Ammon's horn (tissue), 1 donor: Measurements from ENCODE around the gene MYO9B.

Experiments
- DNase-seq: peaks from one replicate; pipeline ENCODE4 v3.0.0-alpha.2; 2016; ENCODE audit warnings: low spot score

Gene MYO9B

DNA sequence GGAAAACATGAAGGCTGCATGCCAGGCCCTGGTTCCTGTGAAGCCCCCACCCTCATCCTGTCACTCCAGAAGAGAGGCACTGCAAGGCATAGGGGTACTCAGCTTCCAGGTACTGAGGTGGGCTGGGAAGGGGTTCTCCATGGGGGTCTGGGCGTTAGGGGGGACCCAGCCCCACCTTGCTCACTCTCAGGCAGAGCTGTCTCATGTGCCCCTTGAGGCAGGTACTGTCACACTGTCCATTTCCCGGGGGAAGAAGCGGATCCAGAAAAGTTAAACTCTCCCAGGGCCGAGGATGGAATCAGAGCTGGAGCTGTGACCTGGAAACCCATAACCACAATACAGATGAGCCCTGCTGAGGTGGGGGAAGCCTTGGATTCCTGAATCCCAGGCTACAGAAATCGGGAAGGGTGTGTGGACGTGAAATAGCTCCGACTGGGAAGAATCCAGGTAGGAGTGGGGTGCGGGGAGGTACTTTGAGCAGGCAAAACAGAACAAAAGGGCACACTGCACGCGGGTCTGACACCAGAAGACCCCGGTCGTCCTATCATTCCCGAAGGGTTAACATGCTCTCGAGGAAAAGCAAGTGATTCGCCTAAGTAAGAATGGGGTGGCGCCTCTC lies 139.0 kb downstream of the MYO9B start:
- no peak for DNase-seq

DNA sequence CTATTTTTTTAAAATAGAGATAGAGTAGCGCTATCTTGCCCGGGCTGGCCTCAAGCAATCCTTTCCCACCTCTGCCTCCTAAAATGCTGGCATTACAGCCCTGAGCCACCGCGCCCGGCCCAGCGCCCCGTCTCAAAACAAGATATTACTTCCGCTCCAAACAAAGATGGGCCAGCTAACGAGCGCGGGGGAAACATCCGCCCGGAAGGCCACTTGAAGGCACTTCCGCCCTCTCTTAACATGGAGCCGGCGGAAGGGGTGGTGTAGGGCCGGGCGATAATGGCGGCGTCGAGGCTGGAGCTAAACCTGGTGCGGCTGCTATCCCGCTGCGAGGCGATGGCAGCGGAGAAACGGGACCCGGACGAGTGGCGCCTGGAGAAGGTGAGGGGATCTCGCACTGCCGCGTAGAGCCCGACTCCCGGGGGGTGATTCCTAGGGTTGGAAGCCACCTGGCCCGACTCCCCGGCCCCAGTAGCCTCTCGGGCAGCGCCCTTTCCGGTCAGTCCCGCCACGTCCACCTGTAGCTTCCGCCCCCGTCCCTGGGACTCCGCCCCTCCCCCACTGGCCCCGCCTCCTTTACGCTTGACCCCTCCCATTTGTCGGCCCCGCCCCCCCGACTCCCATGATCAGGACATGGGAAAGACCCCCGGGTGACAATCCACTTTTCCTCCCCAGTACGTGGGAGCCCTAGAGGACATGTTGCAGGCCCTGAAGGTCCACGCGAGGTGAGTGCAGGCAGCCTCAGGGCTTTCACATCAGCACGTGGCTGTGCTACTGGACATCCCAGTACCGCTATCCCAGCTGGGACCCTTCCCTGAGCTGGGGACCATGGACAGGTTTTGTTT lies 139.8 kb downstream of the MYO9B start, which contains the start of gene USE1:
TSS of gene USE1 (plus strand) at position 231 of the 845 bp plus-strand sequence. CDS start at position 280, 49 bp downstream.
- DNase-seq, result peak; percentile 94

DNA sequence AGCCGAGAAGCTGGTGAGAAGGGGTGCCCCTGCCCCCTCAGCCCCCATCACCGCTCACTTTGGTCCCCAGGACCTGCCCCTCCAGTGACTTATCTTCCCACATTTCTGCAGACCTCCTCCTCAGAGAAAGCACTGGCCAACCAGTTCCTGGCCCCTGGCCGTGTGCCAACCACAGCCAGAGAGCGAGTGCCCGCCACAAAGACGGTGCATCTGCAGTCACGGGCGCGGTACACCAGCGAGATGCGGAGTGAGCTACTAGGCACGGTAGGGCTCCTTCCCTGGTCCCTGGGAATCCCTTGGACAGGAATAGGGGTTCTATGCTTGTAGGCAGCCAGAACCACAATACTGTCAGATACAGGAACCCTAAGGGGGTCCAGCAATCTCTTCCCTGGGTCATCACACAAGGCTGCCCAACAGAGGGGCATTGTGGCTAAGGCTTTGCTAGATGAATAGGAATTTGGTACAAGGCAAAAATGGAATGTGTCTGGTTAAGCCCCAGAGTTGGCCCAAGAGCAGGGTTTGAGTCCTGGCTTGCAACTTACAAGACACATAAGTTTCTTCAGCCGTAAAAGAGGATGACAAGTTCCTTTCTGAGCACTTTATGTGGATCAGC lies 140.6 kb downstream of the MYO9B start:
- no peak for DNase-seq

DNA sequence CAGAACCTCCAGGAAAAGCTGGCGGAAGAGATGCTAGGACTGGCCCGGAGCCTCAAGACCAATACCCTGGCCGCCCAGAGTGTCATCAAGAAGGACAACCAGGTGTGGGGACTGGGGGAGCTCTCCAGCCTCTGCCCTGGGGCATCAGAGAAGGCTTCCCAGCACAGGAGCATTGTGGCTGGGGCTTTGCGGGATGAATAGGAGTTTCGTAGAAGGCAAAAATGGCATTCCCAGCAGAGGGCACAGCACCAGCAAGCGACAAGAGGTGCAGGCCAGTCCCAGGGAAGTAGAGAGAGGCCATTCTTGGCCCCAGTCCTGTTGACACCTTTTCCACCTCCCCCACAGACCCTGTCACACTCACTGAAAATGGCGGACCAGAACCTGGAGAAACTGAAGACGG lies 143.7 kb downstream of the MYO9B start:
- no peak for DNase-seq

DNA sequence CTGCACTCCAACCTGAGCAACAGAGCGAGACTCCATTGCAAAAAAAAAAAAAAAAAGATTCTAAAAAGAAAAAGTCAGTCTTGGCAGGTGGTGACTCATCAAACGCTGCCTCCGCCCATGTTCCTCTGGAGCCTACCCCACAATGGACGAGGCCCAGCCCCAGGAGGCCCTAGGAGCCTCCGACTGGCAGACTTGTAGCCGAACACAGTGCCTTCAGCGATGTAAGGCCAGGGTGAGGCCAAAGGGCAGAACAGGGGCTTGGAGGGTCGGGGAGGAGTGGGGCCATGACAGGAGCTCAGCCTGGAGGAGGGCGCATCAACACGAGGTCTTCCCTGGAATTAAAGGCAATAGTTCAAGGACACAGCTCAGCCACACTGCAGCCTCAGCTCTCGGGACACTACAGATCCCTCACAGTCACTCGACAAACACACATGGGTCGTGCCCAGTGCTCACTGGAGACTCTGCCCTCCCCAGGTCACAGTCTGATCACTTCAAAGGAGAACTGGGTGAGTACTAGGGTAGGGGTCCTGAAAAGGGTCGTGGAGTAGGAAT lies 144.7 kb downstream of the MYO9B start:
- DNase-seq, result no peak

DNA sequence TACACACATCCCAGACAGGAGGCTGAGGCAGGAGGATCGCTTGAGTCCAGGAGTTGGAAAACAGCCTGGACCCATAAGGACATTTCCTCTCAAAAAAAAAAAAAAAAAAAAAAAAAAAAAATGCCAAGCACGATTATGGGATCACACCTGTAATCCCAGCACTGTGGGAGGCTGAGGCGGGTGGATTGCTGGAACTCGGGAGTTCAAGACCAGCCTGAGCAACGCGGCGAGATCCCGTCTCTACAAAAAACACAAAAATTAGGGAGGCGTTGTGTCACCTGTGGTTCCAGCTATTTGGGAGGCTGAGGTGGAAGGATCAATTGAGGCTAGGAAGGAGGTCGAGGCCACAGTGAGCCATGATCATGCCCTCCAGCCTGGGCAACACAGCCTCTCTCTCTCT lies 149.5 kb downstream of the MYO9B start:
- DNase-seq, result no peak

DNA sequence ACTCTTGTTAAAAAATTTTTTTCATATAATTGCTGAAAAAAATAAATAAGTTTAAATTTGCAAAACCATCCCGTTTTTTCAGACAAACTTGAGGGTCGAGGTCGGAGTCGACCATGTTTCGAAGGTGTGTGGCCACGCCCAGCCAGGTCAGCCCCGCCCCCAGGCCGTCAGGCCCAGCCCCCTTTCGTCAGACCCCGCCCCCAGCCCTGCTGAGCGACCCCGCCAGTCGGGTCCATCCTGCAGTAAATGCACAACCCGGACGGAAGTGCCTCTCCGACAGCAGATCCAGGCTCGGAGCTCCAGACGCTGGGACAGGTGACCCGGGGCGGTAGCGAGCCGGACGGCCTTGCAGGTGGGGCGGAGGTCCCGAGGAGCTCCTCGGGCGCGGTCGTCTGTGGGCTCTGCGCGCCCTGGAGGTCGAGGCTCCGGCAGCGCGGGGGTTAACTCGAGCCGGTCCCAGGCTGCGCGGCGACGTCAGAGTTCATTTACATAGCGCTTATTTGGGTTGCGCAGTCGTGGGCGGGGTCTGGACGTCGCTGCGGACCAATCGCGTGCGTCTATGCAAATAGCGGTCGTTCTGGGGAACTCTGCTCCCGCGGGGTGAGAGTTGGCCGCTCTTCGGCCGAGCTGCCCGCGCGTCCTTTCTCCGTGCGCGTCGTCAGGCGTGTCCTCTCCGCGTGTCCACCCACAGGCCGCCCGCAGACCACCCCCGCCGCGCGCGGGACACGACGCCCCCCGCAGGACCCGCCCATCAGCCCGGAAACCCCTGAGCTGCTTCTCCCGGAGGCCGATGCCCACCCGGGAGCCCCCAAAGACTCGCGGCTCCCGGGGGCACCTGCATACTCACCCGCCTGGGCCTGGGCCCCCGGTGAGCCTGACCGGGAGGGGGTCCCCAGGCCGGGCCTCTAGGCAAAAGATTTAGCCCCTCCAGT lies 150.7 kb downstream of the MYO9B start, which contains the start of gene OCEL1:
TSS of gene OCEL1 (plus strand) at position 225 of the 932 bp plus-strand sequence. CDS start at position 247, 22 bp downstream.
- peak; percentile 100 for DNase-seq

DNA sequence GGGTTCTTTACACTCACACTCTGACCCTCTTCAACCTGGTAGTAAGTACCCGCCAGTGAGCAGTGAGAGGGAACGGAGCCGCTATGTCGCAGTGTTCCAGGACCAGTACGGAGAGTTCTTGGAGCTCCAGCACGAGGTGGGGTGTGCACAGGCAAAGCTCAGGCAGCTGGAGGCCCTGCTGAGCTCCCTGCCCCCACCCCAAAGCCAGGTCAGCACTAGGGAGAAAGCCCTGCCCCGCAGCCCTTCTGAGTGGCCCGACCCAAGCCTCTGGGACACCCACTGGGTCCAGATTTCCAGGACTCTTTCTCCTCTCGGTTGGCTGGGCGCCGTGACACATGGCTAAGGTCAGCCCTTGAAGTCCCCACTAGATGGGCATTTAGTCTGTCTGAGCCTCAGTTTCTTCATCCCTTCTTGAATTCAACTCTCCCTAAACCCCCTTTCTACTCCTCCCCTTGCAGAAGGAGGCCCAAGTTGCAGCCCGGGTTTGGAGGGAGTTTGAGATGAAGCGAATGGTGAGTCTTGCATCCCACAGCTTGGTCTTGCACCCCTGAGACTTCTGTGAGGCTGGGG lies 152.3 kb downstream of the MYO9B start:
- no peak for DNase-seq

DNA sequence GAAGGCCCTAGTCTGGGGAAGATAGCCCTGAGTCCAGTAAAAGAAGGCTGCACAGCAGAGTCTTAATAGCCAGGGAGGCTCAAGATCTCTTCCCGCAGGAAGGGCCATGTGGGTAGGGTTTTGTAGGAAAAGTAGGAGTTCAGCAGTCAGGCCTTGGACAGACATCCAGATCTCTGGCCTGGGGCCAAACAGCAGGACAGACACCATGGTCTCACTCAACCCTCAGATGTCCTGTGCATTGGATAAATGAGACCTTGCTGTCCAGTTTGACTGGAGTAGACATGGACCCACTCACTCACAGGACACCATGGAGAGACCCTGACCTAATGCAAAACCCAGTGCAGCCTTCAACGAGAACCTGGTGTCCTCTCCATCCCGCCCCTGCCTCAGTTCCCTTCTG lies 154.3 kb downstream of the MYO9B start:
- no peak for DNase-seq

DNA sequence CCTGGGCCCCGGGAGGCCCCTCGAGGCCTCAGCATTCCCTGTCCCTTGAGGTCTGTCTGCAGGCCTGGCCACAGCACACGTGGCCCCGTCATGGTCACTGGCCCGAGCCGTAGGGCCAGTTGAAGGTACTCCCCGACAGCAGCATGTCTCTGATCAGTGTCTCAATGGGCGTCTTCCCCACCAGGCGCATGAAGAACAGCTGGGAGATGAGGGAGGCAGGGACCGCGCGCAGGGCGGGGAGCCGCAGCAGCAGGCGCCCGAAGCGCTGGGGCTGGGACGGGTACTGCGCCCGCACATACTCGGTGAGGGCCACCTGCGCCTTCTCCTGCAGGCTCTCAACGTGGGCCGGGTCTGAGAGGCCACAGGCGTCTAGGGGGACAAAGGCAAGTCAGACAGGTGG lies 156.7 kb downstream of the MYO9B start:
- no peak for DNase-seq

DNA sequence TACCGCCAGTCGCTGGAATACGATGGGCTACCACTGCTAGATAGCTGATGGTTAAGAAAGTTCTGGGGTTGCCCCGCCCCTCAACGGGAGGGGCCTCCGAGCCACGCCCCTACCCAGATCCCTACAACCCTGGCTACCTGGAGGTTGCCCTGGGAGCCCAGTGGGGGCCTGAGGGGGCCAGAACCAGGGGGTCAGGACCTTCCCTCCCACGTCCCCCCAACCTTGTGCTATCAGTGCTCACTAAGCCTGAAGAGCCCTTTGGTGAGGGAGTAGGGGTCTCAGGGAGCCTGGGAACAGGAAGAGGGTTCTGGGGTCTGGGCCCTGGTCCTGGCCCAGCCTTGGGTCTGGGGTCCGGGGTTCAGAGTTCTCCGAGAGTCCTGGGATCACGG lies 159.3 kb downstream of the MYO9B start:
- DNase-seq, result no peak

DNA sequence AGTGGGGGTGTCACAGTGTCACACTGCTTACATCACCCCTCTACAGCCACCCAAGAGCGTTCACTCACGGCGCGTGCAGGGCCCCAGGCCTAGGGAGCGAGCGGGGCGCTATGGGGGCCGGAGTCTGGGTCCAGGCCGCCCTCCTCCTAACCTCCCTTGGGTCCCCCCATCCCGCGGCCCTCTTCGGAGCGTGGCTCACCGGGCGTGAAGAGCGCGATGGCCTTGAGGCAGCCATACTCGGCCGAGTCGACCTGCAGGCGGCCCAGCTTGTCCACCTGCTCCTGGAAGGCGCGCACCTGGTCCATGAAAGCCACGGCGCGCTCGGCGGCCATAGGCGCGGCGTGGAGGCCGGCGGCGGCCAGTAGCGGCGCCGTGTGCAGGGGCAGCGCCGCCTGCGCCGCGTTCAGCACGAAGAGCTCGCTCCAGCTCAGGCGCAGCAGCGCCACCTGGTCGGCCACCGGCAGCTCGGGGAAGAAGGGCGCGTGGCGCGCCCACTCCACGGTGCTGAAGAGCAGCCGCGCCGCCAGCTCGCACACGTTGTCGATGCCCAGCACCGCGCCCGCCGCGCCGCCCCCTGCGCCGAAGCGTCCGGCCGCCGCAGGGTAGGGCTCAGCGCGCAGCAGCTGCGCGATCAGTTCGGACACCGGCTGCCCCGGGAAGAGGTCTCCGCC lies 159.9 kb downstream of the MYO9B start:
- DNase-seq, result peak; percentile 84

DNA sequence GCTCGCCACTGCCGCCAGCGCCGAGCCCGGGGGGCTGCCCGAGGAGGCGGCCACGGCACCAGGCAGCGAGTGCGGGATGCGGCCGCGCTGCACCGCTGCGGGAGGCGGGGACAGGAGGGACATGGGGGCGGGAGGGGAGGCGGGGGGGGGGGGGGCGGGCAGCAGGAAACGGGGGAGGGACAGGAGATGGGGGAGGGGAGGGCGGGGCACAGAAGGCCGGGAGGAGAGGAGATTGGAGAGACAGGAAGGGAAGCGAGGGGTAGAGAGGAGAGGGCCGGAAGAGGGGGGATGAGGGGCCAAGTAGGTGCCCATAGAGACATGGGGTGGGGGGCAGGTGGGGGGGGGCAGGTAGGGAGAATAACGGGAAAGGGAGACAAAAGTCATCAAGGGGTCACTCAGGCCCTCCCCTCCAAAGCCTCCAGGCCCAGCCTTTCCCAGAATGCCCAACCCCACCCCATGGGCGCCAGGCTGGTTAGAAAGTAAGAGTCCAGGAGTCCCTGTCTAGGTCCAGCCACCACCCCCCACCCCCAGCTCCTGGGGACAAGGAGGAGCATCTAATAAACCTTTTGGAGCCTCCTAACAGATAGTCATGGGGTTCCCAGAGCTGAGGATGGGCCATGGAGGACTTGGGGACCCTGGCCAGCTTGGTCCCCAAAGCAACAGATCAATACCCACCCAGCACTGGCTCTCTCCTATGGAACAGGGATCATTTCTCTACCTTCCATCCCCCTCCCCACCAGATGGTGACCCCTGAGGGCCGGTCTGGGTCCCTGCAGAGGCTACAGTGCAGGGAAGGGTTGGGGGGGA lies 160.6 kb downstream of the MYO9B start:
- DNase-seq, result no peak

DNA sequence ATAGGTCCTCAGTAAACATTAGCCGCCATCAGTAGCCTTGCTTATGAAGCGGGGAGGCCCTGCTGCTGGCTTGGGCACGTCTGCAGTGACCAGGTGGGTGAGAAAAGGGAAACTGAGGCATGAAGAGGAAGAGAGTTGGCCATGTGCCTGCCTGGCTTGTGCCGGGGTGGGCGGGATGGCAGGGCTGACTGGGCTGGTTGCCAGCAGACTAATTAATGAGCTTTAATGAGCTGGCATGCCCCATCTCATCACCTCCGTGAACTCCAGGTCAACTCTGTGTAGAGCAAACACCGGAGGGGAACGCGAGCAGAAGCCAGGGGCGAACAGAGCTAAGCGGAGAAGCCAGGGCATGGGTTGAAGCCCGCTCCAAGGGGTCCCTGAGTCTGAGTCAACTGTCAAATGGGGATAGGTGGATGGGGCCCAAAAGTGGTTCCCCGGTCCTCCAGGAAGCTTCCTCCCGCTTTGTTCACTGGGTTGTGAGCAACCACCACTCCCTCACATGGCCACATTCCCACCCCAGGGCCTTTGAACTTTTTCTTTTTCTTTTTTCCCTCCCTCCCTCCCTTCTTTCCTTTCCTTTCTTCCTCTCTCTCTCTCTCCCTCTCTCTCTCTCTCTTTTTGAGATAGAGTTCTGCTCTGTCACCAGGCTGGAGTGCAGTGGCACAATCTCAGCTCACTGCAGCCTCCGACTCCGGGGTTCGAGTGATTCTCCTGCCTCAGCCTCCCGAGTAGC lies 161.4 kb downstream of the MYO9B start:
- no peak for DNase-seq

DNA sequence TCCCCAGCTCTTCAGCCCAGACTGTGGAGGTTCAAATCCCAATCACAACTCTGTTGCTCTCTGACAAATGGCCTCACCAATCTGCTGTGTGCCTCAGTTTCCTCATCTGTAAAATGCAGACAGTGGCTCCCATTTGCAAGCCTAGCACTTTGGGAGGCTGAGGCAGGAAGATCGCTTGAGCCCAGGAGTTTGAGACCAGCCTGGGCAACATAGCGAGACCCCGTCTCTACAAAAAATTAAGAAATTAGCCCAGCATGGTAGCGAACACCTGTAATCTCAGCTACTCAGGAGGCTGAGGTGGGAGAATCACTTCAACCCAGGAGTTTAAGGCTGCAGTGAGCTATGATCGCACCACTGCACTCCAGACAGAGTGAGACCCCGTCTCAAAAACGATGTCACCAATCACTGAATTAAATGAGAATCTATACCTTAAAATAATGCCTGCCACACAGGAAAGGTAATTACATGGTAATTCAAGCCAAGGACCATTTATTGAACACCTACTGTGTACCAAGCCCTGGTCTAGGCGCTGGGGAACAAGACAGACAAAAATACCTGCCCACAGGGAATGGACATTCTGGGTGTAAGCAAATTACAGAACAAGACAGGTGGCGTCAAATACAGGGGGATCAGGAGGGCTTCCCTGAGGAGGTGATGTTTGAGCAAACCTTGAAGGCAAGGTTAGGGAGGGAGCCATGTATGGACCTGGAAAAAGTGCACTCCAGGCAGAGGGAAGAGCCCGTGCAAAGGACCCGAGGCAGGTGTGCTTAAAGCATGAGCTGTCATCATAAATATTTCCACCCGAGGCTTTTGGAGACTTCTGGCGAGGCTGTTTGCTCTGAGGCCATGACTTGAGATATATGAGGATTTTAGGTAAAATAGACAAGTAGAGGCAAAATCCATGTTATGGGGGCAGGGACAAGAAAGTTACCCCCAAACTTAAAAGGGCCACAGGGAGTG lies 162.4 kb downstream of the MYO9B start:
- no peak for DNase-seq

DNA sequence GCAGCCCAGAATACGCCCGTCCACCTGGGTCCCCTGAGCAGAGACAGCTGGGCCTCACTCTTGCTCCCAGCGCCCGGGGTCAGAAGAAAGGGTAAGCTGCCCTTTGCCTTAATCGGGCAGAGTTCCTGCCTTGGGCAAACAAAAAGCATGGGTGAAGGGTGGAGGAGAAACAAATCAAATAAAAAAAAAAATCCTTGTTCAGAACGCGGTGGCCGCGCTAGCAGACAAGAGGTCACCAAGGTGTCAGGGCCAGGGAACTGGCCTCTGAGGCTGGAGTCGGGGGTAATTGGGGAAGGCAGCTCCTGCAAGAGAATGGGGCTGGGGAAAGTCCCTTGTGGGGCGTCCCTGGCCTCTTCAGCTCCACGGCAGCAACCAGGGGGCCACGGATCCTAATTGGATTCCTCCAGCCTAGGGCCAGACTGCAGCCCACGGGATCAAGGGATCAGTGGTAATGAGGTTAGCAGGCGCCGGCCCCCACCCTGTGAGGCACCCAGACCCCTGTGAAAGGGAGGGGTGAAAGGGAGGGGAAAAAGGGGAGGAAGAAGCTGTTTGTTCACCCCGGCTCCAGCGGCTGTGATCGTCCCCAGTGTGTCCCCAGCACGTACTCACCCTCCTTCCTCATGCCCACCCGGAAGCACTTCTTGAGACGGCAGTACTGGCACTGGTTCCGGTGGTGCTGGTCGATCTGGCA lies 164.6 kb downstream of the MYO9B start:
- DNase-seq, result no peak

DNA sequence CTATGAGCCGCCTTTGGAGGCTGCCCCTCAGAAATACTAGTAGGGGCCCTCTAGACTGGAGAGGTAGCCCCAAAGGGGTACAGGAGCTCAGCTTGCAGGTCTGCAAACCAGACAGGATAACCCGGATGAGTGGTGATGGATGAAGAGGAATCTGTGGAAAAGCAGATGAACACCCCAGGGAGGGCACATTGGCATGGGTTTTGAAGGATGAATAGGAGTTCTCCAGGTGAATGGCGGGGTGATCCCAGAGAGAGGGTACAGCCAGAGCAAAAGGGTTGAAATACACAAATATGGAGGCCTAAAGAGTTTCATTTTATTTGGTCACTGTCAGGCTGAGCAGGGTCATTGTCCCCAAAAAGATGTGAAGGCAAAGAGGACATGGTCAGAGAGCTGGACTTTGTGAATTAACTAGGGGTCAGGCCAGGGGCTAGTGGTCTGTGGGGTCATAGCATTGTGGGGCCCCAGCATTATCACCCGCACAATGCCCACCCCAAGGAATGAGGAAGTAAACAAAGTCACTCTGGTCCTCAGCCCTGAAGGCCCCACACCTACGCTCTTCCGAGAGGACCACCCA lies 165.3 kb downstream of the MYO9B start:
- DNase-seq, result no peak
